Stimulated activated CD8-positive, alpha-beta memory T cell treated with anti-CD3 and anti-CD28 coated beads, Interleukin-15, amount 100 ng/mL, for 1 hour (primary cell): ENCODE data around the gene ITGA4.

Experiments
- DNase-seq: peaks from one replicate; pipeline ENCODE4 v3.0.0-alpha.2; 2020; ENCODE audit warnings: low read depth

The ITGA4 gene

GRCh38 chr2:181575024-181575649 is 118.0 kb downstream of the ITGA4 start:
- no peak for DNase-seq

DNA sequence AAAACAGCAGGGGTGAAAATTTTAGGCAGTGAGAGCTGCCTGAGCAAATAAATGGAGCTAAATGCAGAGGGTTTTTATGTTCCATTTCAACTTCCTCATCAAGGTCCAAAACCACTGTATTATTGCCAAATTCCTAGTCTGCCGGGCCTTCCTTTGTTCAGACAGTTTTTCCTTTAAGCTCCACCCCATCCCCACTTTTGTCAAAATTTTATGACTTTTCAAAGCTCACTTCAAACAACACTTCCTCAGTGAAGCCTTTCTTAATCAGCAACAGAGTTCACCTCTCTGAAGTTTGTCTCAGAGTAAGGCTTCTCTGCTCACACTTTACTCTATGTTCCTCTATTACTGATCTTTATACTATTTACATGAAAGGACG is 118.5 kb downstream of the ITGA4 start:
- DNase-seq: no peak

DNA sequence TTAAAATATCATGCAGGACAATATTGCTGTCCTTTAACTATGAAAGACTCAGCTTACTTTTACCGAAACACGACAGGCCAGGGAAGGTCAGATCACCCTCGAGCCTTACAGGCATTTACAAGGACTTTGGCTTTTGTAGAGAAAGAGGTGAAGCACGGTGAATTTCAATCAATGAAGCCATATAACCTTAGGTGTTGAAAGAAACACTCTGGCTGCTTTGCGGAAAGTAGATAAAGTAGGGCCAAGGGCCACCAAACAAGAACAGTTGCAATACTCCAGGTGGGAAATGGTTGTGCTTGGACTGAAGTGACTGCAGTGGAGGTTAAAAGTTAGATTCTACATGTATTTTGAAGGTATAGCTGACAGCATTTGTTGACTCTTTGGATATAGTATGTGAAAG is 119.2 kb downstream of the ITGA4 start:
- no peak for DNase-seq

DNA sequence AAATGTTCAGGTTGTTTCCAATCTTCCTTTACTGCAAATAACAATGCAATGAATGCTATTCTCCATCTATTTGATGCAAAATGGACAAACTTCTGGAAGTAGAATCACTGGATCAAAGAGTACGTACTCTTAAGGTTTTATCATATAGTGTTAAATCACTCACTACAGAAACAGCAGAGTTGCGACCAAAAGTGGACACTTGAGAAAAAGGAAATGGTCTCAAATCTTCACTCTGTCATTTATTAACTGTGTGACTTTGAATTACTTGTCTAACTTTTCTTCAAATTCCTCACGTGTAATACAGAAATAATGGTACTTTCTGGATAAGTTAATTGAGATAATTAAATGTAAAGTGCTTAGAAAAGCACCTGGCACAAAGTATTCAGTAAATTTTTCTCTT is 121.6 kb downstream of the ITGA4 start:
- DNase-seq: no peak

GRCh38 chr2:181581534-181581933 is 124.3 kb downstream of the ITGA4 start:
- DNase-seq: no peak

DNA sequence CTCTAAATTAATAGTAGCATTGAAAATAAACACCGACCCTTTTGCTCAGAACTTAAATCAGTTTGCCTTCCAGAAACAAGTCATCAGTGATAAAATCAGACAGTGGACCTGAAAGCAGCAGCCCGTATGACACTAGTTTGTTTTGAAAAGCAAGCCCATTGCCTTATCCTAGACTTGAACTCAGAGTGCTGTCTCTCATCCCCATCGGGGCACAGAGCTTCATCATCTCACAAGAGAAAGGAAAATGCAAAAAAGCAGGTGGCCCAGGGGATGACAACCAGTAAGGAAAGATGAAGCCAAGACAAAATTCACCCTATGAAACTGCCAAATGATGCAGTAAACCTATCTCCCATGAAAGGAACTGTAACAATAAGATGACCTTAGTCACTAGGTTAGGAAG is 128.5 kb downstream of the ITGA4 start:
- no peak for DNase-seq
